ENCODE results near the gene AIG1.
"Not testable (repeated sequence)": the region's sequence is repeated elsewhere in the genome, so short reads cannot be mapped to it uniquely, and the experiment has no call there.

AIG1 gene

GRCh38 chr6:143136647-143137046 is 76.0 kb downstream of the AIG1 start:
- H3K4me3 ChIP-seq (ENCODE audit: control insufficient read depth, low read depth, low read length) = no peak overlapping the region
- TF ChIP-seq CTCF (IDR thresholded peaks at IDR 0.05; ENCODE audit: control insufficient read depth, insufficient read depth, low read depth, low read length, missing control alignments) = no peak
- DNase-seq (ENCODE audit: low read depth) = no peak

GRCh38 chr6:143139239-143139784 is 78.6 kb downstream of the AIG1 start:
- no peak overlapping the region for H3K4me3 ChIP-seq (ENCODE audit: control insufficient read depth, low read depth, low read length)
- no peak for TF ChIP-seq CTCF (IDR thresholded peaks at IDR 0.05; ENCODE audit: control insufficient read depth, insufficient read depth, low read depth, low read length, missing control alignments)
- DNase-seq (ENCODE audit: low read depth) = no peak

GRCh38 chr6:143139884-143140283 is 79.2 kb downstream of the AIG1 start:
- not testable (repeated sequence) for DNase-seq (ENCODE audit: low read depth); H3K4me3 ChIP-seq (ENCODE audit: control insufficient read depth, low read depth, low read length)

GRCh38 chr6:143140767-143141166 is 80.1 kb downstream of the AIG1 start:
- H3K4me3 ChIP-seq (ENCODE audit: control insufficient read depth, low read depth, low read length) = no peak overlapping the region
- no peak for DNase-seq (ENCODE audit: low read depth)
- no peak for TF ChIP-seq CTCF (IDR thresholded peaks at IDR 0.05; ENCODE audit: control insufficient read depth, insufficient read depth, low read depth, low read length, missing control alignments)

- peak; percentile 90 for DNase-seq (ENCODE audit: low read depth)
- TF ChIP-seq CTCF (IDR thresholded peaks at IDR 0.05; ENCODE audit: control insufficient read depth, insufficient read depth, low read depth, low read length, missing control alignments) = no peak
- H3K4me3 ChIP-seq (ENCODE audit: control insufficient read depth, low read depth, low read length) = no peak overlapping the region
Measured at GRCh38 chr6:143141442-143141841, 80.8 kb downstream of the AIG1 start.

GRCh38 chr6:143146186-143146851 is 85.6 kb downstream of the AIG1 start:
- no peak for DNase-seq (ENCODE audit: low read depth)
- H3K4me3 ChIP-seq (ENCODE audit: control insufficient read depth, low read depth, low read length) = no peak overlapping the region
- TF ChIP-seq CTCF (IDR thresholded peaks at IDR 0.05; ENCODE audit: control insufficient read depth, insufficient read depth, low read depth, low read length, missing control alignments) = no peak

GRCh38 chr6:143149771-143150170 is 89.1 kb downstream of the AIG1 start:
- H3K4me3 ChIP-seq (ENCODE audit: control insufficient read depth, low read depth, low read length) = no peak overlapping the region
- no peak for DNase-seq (ENCODE audit: low read depth)
- no peak for TF ChIP-seq CTCF (IDR thresholded peaks at IDR 0.05; ENCODE audit: control insufficient read depth, insufficient read depth, low read depth, low read length, missing control alignments)
